CD4-positive, CD25-positive, alpha-beta regulatory T cell (primary cell): ENCODE results near the gene GXYLT1. TPM values are rescaled to one million over a fixed set of nuclear protein-coding genes. Genes with fewer than 3 reads are reported as not detected.
A peak's percentile ranks its signal among the peaks of the same experiment; 100 is the strongest.

Experiments used
- ATAC-seq, 2 donors: fragments of 150-1000 bp; cut with Tn5 transposase; one replicate each; pipeline ENCODE4 v1.10.0; 2021; ENCODE audit warnings: low read depth in 2 of 2, moderate number of reproducible peaks in 2 of 2, moderate library complexity in 1 of 2
- DNase-seq, 3 donors: peaks; one replicate each; pipeline versions ENCODE4 v3.0.0 to v3.0.0-alpha.2; 2012 to 2022; ENCODE audit warnings: mixed read lengths in 1 of 3
- H3K27ac ChIP-seq: one replicate; pipeline ENCODE4 v1.7.0; 2013; ENCODE audit warnings: mild to moderate bottlenecking, low read length; ENCODE audit not compliant: insufficient read depth, poor library complexity, severe bottlenecking
- H3K27me3 ChIP-seq: one replicate; pipeline ENCODE4 v1.7.0; 2013; ENCODE audit warnings: low read length; ENCODE audit not compliant: control insufficient read depth, insufficient read depth
- H3K36me3 ChIP-seq: one replicate; pipeline ENCODE4 v1.7.0; 2013; ENCODE audit warnings: mild to moderate bottlenecking, low read length, moderate library complexity; ENCODE audit not compliant: control insufficient read depth, insufficient read depth
- H3K4me1 ChIP-seq: 2 replicates; pipeline ENCODE4 v1.7.0; 2013; ENCODE audit warnings: mild to moderate bottlenecking, low read length; ENCODE audit not compliant: insufficient read depth, control insufficient read depth, poor library complexity, severe bottlenecking
- H3K4me3 ChIP-seq: one replicate; pipeline ENCODE4 v1.7.0; 2013; ENCODE audit warnings: low read depth, mild to moderate bottlenecking, low read length, moderate library complexity
- H3K9me3 ChIP-seq, 2 experiments: 1 replicate in 1 of 2; 2 replicates in 1 of 2; pipeline ENCODE4 v1.7.0; 2013; ENCODE audit warnings: low read length in 2 of 2, mild to moderate bottlenecking in 1 of 2, moderate library complexity in 1 of 2; ENCODE audit not compliant: control insufficient read depth in 2 of 2
- H3K27ac Mint-ChIP-seq, 3 donors: one replicate each; pipeline ENCODE4 v1.8.0; 2020 to 2022; ENCODE audit warnings: mild to moderate bottlenecking in 3 of 3, mixed read lengths in 3 of 3, moderate library complexity in 2 of 3
- H3K27me3 Mint-ChIP-seq: one replicate; pipeline ENCODE4 v1.8.0; 2022; ENCODE audit warnings: mild to moderate bottlenecking, mixed read lengths
- H3K36me3 Mint-ChIP-seq: one replicate; pipeline ENCODE4 v1.8.0; 2020; ENCODE audit warnings: mixed read lengths
- H3K4me1 Mint-ChIP-seq, 4 donors: one replicate each; pipeline ENCODE4 v1.8.0; 2020 to 2022; ENCODE audit warnings: mixed read lengths in 4 of 4, mild to moderate bottlenecking in 1 of 4
- H3K4me3 Mint-ChIP-seq, 4 donors: one replicate each; pipeline ENCODE4 v1.8.0; 2020 to 2022; ENCODE audit warnings: mild to moderate bottlenecking in 4 of 4, mixed read lengths in 4 of 4, moderate library complexity in 3 of 4
- H3K9me3 Mint-ChIP-seq, 7 donors: one replicate each; pipeline ENCODE4 v1.8.0; 2020 to 2022; ENCODE audit warnings: mixed read lengths in 7 of 7, mild to moderate bottlenecking in 3 of 7, moderate library complexity in 2 of 7
- polyA plus RNA-seq, 4 donors: library from polyadenylated mRNA; unstranded; fragments of 300-500 nt; fragmentation: Illumina TruSeq; gene quantifications; one replicate each; pipeline ENCODE4 v1.2.3, GENCODE V29; 2021
- total RNA-seq: library from RNA; stranded (reverse); gene quantifications from one replicate; pipeline ENCODE4 v1.2.3, GENCODE V29; 2022

GXYLT1 gene
- total and polyA plus RNA-seq, 5 donors from 2014 or later: 3.4 to 14.9 (median 4.0) TPM

DNA sequence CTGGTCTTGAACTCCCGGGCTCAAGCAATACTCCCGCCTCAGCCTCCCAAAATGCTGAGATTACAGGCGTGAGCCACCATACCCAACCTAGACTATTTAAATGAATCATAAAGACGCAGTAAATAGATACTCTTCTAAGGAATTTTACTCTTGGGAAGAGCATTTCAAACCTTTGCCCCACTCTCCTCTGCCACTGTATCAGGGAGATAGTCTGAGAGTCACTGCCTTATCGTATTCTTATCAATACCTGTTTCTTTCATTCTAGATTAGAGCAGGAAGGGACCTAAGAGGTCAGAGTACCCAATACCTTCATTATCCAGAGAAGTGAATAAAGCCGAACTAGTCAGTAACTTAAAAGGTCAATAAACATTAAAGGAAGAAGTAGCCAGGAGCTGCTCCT, 15.8 kb downstream of the GXYLT1 start:
- Mint-ChIP-seq H3K36me3 (no peaks in the 10 kb centered on the region), H3K27ac (no peak overlapping the region), H3K27me3 (no peaks in the 10 kb centered on the region), H3K9me3 (no peaks in the 10 kb centered on the region), H3K4me1 (peaks cover 15 to 46% (median 34%) of the 10 kb centered on the region in 4 donors), H3K4me3 (no peak overlapping the region)
- H3K36me3 ChIP-seq: no peaks in the 10 kb centered on the region
- no peak overlapping the region for H3K27ac ChIP-seq
- ATAC-seq (no peak), DNase-seq (no peak)
- H3K4me1 ChIP-seq: peaks cover 6% of the 10 kb centered on the region
- no peaks in the 10 kb centered on the region for H3K27me3 ChIP-seq
- no peaks in the 10 kb centered on the region for H3K9me3 ChIP-seq
- no peak overlapping the region for H3K4me3 ChIP-seq

DNA sequence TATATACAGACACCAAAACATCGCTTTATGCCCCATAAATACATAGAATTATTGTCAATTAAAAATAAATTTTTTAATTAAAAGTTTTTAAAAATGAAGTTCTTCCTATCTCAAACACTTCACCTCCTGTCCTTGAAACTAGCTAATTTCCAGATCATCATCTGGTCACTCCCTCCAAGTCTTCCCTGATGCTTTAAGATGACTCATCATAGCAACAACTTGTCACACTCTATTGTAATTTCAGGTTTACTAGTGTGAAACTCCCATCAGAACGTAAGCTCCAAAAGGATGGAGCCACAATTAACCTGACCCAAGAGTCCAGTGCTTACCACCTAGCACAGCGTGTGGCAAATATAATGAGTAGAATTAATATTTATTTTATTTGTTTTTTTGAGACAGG, 16.3 kb downstream of the GXYLT1 start:
- Mint-ChIP-seq H3K4me3 (no peak overlapping the region), H3K27me3 (no peaks in the 10 kb centered on the region), H3K27ac (no peak overlapping the region), H3K4me1 (peaks cover 15 to 42% (median 33%) of the 10 kb centered on the region in 4 donors), H3K36me3 (no peaks in the 10 kb centered on the region), H3K9me3 (no peaks in the 10 kb centered on the region)
- ATAC-seq (no peak), DNase-seq (no peak)
- Histone ChIP-seq H3K4me1 (peaks cover 6% of the 10 kb centered on the region), H3K36me3 (no peaks in the 10 kb centered on the region), H3K27ac (no peak overlapping the region), H3K4me3 (no peak overlapping the region), H3K9me3 (no peaks in the 10 kb centered on the region), H3K27me3 (no peaks in the 10 kb centered on the region)

GRCh38 chr12:42126963-42127362, 17.7 kb downstream of the GXYLT1 start:
- Mint-ChIP-seq H3K9me3 (no peaks in the 10 kb centered on the region), H3K27ac (peak overlapping the region in 2 of 3 donors; percentile 4 to 20), H3K4me1 (peaks cover 15 to 34% (median 25%) of the 10 kb centered on the region in 4 donors), H3K27me3 (no peaks in the 10 kb centered on the region), H3K4me3 (no peak overlapping the region), H3K36me3 (no peaks in the 10 kb centered on the region)
- H3K4me3 ChIP-seq: no peak overlapping the region
- peaks cover 6% of the 10 kb centered on the region for H3K4me1 ChIP-seq
- DNase-seq: no peak
- no peaks in the 10 kb centered on the region for H3K9me3 ChIP-seq
- H3K27me3 ChIP-seq: no peaks in the 10 kb centered on the region
- no peak for ATAC-seq
- no peak overlapping the region for H3K27ac ChIP-seq
- no peaks in the 10 kb centered on the region for H3K36me3 ChIP-seq

DNA sequence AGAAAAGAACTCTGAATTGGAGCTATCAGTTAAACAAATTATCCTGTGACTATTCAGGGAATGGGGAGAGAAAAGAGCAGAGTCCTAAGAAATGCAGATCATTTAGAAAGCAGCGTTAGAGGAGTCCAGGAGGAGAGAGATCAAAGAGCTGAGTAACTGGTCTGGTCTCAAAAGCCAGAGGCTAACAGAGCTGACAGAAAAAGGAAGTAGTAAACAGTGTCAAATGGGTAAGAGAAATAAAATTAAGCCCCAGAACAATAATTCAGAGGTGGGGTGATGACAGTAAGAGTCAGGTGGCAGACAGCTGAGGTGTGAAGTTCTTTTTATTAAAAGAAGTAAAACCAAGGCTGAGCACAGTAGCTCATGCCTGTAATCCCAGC, 19.3 kb downstream of the GXYLT1 start:
- no peak overlapping the region for H3K27ac ChIP-seq

GRCh38 chr12:42124764-42125387, 19.8 kb downstream of the GXYLT1 start:
- H3K4me1 ChIP-seq: peaks cover 6% of the 10 kb centered on the region
- no peak for DNase-seq
- no peak overlapping the region for H3K4me3 ChIP-seq
- H3K9me3 ChIP-seq: no peaks in the 10 kb centered on the region
- Mint-ChIP-seq H3K27me3 (no peaks in the 10 kb centered on the region), H3K27ac (no peak overlapping the region), H3K4me1 (peaks cover 3 to 27% (median 16%) of the 10 kb centered on the region in 4 donors), H3K36me3 (peaks cover 3% of the 10 kb centered on the region), H3K9me3 (no peaks in the 10 kb centered on the region), H3K4me3 (no peak overlapping the region)
- H3K36me3 ChIP-seq: no peaks in the 10 kb centered on the region
- ATAC-seq: no peak
- no peak overlapping the region for H3K27ac ChIP-seq
- no peaks in the 10 kb centered on the region for H3K27me3 ChIP-seq

More for the DNA sequence above, 19.3 kb downstream of the GXYLT1 start:
- Mint-ChIP-seq H3K27me3 (no peaks in the 10 kb centered on the region), H3K4me1 (peaks cover 5 to 26% (median 14%) of the 10 kb centered on the region in 4 donors), H3K4me3 (no peak overlapping the region), H3K27ac (no peak overlapping the region), H3K36me3 (no peaks in the 10 kb centered on the region), H3K9me3 (no peaks in the 10 kb centered on the region)
- H3K4me1 ChIP-seq: peaks cover 6% of the 10 kb centered on the region
- no peaks in the 10 kb centered on the region for H3K27me3 ChIP-seq
- H3K36me3 ChIP-seq: no peaks in the 10 kb centered on the region
- no peak for ATAC-seq
- DNase-seq: no peak
- H3K4me3 ChIP-seq: no peak overlapping the region
- no peaks in the 10 kb centered on the region for H3K9me3 ChIP-seq

- ATAC-seq: no peak
- peaks cover 21% of the 10 kb centered on the region for H3K36me3 Mint-ChIP-seq
- no peaks in the 10 kb centered on the region for H3K27me3 ChIP-seq
- no peak overlapping the region for H3K4me3 Mint-ChIP-seq
- H3K9me3 ChIP-seq: no peaks in the 10 kb centered on the region
- no peak overlapping the region for H3K4me3 ChIP-seq
- H3K9me3 Mint-ChIP-seq: peaks cover 0 to 2% (median 2%) of the 10 kb centered on the region in 7 donors
- H3K27ac ChIP-seq: no peak overlapping the region
- H3K4me1 ChIP-seq: no peaks in the 10 kb centered on the region
- DNase-seq: peak in 1 of 3 donors; percentile 11
- peak overlapping the region in 2 of 3 donors; percentile 64 to 79 for H3K27ac Mint-ChIP-seq
- H3K36me3 ChIP-seq: peaks cover 12% of the 10 kb centered on the region
- H3K27me3 Mint-ChIP-seq: no peaks in the 10 kb centered on the region
- peaks cover 2 to 16% (median 14%) of the 10 kb centered on the region in 4 donors for H3K4me1 Mint-ChIP-seq
These were observed 25.5 kb downstream of the GXYLT1 start for GRCh38 chr12:42119085-42119633.

GRCh38 chr12:42118136-42118879, 26.4 kb downstream of the GXYLT1 start:
- H3K4me3 Mint-ChIP-seq: no peak overlapping the region
- peak overlapping the region in 2 of 3 donors; percentile 3 to 64 for H3K27ac Mint-ChIP-seq
- H3K9me3 Mint-ChIP-seq: peaks cover 0 to 6% (median 2%) of the 10 kb centered on the region in 7 donors
- H3K36me3 Mint-ChIP-seq: peaks cover 26% of the 10 kb centered on the region
- no peaks in the 10 kb centered on the region for H3K9me3 ChIP-seq
- ATAC-seq: no peak
- H3K4me3 ChIP-seq: no peak overlapping the region
- no peak for DNase-seq
- no peaks in the 10 kb centered on the region for H3K27me3 ChIP-seq
- H3K4me1 ChIP-seq: no peaks in the 10 kb centered on the region
- peaks cover 12% of the 10 kb centered on the region for H3K36me3 ChIP-seq
- no peak overlapping the region for H3K27ac ChIP-seq
- H3K27me3 Mint-ChIP-seq: no peaks in the 10 kb centered on the region
- peaks cover 2 to 21% (median 16%) of the 10 kb centered on the region in 4 donors for H3K4me1 Mint-ChIP-seq
